Endothelial cell of umbilical vein (primary cell): Measurements from ENCODE around the gene YIPF3. TPM values are rescaled to one million over a fixed set of nuclear protein-coding genes. Genes with fewer than 3 reads are reported as not detected.

Experiments
- Bru-seq: library from RNA; stranded (reverse); fragments of 400-500 nt; gene quantifications from one replicate; lab custom pipeline; 2021; lab: Mats Ljungman, UMichigan
- BruChase-seq, 2 experiments: library from RNA; stranded (reverse); fragments of 400-500 nt; gene quantifications; one replicate each; lab custom pipeline; 2021; lab: Mats Ljungman, UMichigan
- BruUV-seq: library from RNA; stranded (reverse); fragments of 400-500 nt; replicated peaks from 2 replicates; lab custom pipeline; 2021; lab: Mats Ljungman, UMichigan
- CTCF ChIA-PET: fragments of 300-600, 350-600 bp; sonication (Branson Sonifier 250); formaldehyde crosslinking; loops from one replicate; lab custom pipeline; 2021; ENCODE audit warnings: antibody characterized with exemption, inconsistent platforms; lab: Charles Lee
- POLR2A ChIA-PET: fragments of 300-600, 350-600 bp; sonication (Branson Sonifier 250); formaldehyde crosslinking; loops from one replicate; lab custom pipeline; 2021; ENCODE audit warnings: antibody characterized with exemption, inconsistent platforms; lab: Charles Lee
- DNase-seq: peaks from one replicate; pipeline ENCODE4 v3.0.0-alpha.2; 2011; ENCODE audit warnings: low read depth, low spot score
- FAIRE-seq: peaks from 2 replicates; lab custom pipeline; 2011; peaks lifted over from hg19 to GRCh38; lab: Jason Lieb, UNC
- H2AFZ ChIP-seq: 2 replicates; pipeline ENCODE4 v1.6.0; 2012; ENCODE audit warnings: low read depth, low read length, control low read depth, inconsistent platforms
- H3K27ac ChIP-seq: 2 replicates; pipeline ENCODE4 v1.5.1; 2011; ENCODE audit warnings: low read depth, mild to moderate bottlenecking, control low read depth, low read length, moderate library complexity; ENCODE audit not compliant: insufficient read depth
- H3K27me3 ChIP-seq, 2 experiments: 2 replicates each; pipeline versions ENCODE4 v1.6.0 to v1.6.1; 2011; ENCODE audit warnings: low read length in 2 of 2, mixed read lengths in 1 of 2; ENCODE audit not compliant: control insufficient read depth in 2 of 2, insufficient read depth in 2 of 2
- H3K36me3 ChIP-seq, 2 experiments: 2 replicates in 1 of 2; 3 replicates in 1 of 2; pipeline ENCODE4 v1.5.1; 2011; ENCODE audit warnings: low read length in 2 of 2, mild to moderate bottlenecking in 1 of 2, moderate library complexity in 1 of 2; ENCODE audit not compliant: control insufficient read depth in 2 of 2, insufficient read depth in 2 of 2; ENCODE audit errors: extremely low read depth in 1 of 2
- H3K4me1 ChIP-seq: 3 replicates; pipeline ENCODE4 v1.5.1; 2011; ENCODE audit warnings: mild to moderate bottlenecking, low read length; ENCODE audit not compliant: control insufficient read depth, insufficient read depth; ENCODE audit errors: extremely low read depth
- H3K4me2 ChIP-seq: 2 replicates; pipeline ENCODE4 v1.6.1; 2011; ENCODE audit warnings: low read length, control low read depth, mixed read lengths; ENCODE audit not compliant: insufficient read depth
- H3K4me3 ChIP-seq, 3 experiments: fragments of 200-600 bp in 1 of 3; sonication (generic), shearing (Covaris generic) in 1 of 3; replicated peaks in 1 of 3; 2 replicates each; pipeline ENCODE4 v1.5.1; 2011 to 2016; ENCODE audit warnings: control low read depth in 3 of 3, low read length in 3 of 3, mild to moderate bottlenecking in 2 of 3, inconsistent platforms in 1 of 3, low read depth in 1 of 3, moderate library complexity in 1 of 3; ENCODE audit not compliant: insufficient read depth in 1 of 3
- H3K79me2 ChIP-seq: 2 replicates; pipeline ENCODE4 v1.6.0; 2012; ENCODE audit warnings: low read length, inconsistent platforms; ENCODE audit not compliant: control insufficient read depth, insufficient read depth
- H3K9ac ChIP-seq: replicated peaks from 2 replicates; pipeline ENCODE3; 2011; ENCODE audit warnings: low read length, control low read depth; ENCODE audit not compliant: insufficient read depth; ENCODE audit errors: extremely low read depth
- H3K9me1 ChIP-seq: replicated peaks from 3 replicates; pipeline ENCODE4 v1.6.0; 2011; ENCODE audit warnings: mild to moderate bottlenecking, low read length; ENCODE audit not compliant: control insufficient read depth, insufficient read depth; ENCODE audit errors: extremely low read depth
- H3K9me3 ChIP-seq: replicated peaks from 2 replicates; pipeline ENCODE4 v1.5.1; 2012; ENCODE audit warnings: low read length, inconsistent platforms; ENCODE audit not compliant: control insufficient read depth, insufficient read depth
- H4K20me1 ChIP-seq: replicated peaks from 2 replicates; pipeline ENCODE3; 2011; ENCODE audit warnings: mild to moderate bottlenecking, low read length; ENCODE audit not compliant: control insufficient read depth, insufficient read depth; ENCODE audit errors: extremely low read depth
- CTCF ChIP-seq, 2 donors: IDR thresholded peaks; 1 replicate in 1 of 2; 2 replicates in 1 of 2; pipeline ENCODE4 v1.5.1; 2011; ENCODE audit warnings: low read length in 2 of 2, mild to moderate bottlenecking in 2 of 2, moderate library complexity in 2 of 2, control low read depth in 1 of 2, inconsistent platforms in 1 of 2, low read depth in 1 of 2; ENCODE audit not compliant: insufficient read depth in 1 of 2; ENCODE audit errors: extremely low read depth in 1 of 2
- EZH2 ChIP-seq: IDR thresholded peaks from 2 replicates; pipeline ENCODE4 v1.6.1; 2012; ENCODE audit warnings: borderline replicate concordance, low read depth, mild to moderate bottlenecking, moderate library complexity, low read length, inconsistent platforms; ENCODE audit not compliant: severe bottlenecking
- FOS ChIP-seq: IDR thresholded peaks from 2 replicates; pipeline ENCODE4 v1.6.1; 2011; ENCODE audit warnings: mild to moderate bottlenecking, low read length, moderate library complexity, borderline replicate concordance; ENCODE audit not compliant: insufficient read depth
- GATA2 ChIP-seq: IDR thresholded peaks from 2 replicates; pipeline ENCODE4 v1.7.0; 2011; ENCODE audit warnings: low read depth, mild to moderate bottlenecking, moderate library complexity, mixed read lengths, low read length; ENCODE audit not compliant: insufficient read length, insufficient read depth
- JUN ChIP-seq: IDR thresholded peaks from 2 replicates; pipeline ENCODE4 v1.6.1; 2011; ENCODE audit warnings: borderline replicate concordance, low read depth; ENCODE audit not compliant: insufficient read length, insufficient read depth
- MAX ChIP-seq: IDR thresholded peaks from 2 replicates; pipeline ENCODE4 v1.6.1; 2011; ENCODE audit not compliant: insufficient read depth, insufficient read length
- MYC ChIP-seq: IDR thresholded peaks from one replicate; pipeline ENCODE4 v1.6.1; 2011; ENCODE audit warnings: mild to moderate bottlenecking, low read depth, low read length
- POLR2A ChIP-seq: IDR thresholded peaks from 2 replicates; pipeline ENCODE4 v1.6.1; 2012; ENCODE audit warnings: low read depth, mild to moderate bottlenecking, control low read depth, low read length
- POLR2AphosphoS5 ChIP-seq: IDR thresholded peaks from 2 replicates; pipeline ENCODE4 v1.6.1; 2012; ENCODE audit warnings: low read depth, mild to moderate bottlenecking, control low read depth, low read length, moderate library complexity; ENCODE audit not compliant: insufficient read depth
- dilution Hi-C: fragments of 300-500 bp; cut with MboI; formaldehyde crosslinking; loops from one replicate; pipeline ENCODE4 v1.15.0; 2019; ENCODE audit warnings: low sequenced_read_pairs; ENCODE audit not compliant: extremely low pct_ligation_motif_present
- intact Hi-C: fragments of 100-400 bp; cut with micrococcal nuclease; formaldehyde crosslinking; loops from one replicate; pipeline ENCODE4 v1.10.0; 2022
- long read RNA-seq: library from polyadenylated mRNA; stranded (forward); transcript quantifications from one replicate; pipeline ENCODE4 v2.0.0, GENCODE V29; 2021
- polyA minus RNA-seq, 3 experiments: library from RNA; depleted of rRNA, polyadenylated mRNA; stranded (reverse); fragments of >200 nt; gene quantifications; 1 replicate in 1 of 3; 2 replicates in 2 of 3; pipeline ENCODE4 v1.2.3, GENCODE V29; 2011
- polyA plus RNA-seq, 4 experiments: library from polyadenylated mRNA; depleted of rRNA in 3 of 4; stranded (reverse) in 3 of 4; unstranded in 1 of 4; fragments of >200 nt; gene quantifications; 2 replicates each; pipeline versions ENCODE4 v1.2.1 to v1.2.3, GENCODE V29; 2011 to 2012; ENCODE audit warnings: missing spikeins in 1 of 4
- total RNA-seq: library from RNA; stranded (reverse); gene quantifications from 2 replicates; pipeline ENCODE4 v1.2.3, GENCODE V29; 2021

The YIPF3 gene
- total RNA-seq (117 and 119 TPM in 2 replicates), polyA plus RNA-seq (470 and 561 TPM in 2 replicates), polyA minus RNA-seq (490 and 494 TPM in 2 replicates), Bru-seq, nascent RNA (percentile 77 among the genes with signal in this experiment), BruChase-seq, experiment 1, labeled RNA remaining after a 6-hour chase (percentile 95 among the genes with signal in this experiment), BruChase-seq, experiment 2, labeled RNA remaining after a 2-hour chase (percentile 87 among the genes with signal in this experiment)
- polyA plus RNA-seq (2011; cell fraction: cytosol; rRNA removed), result 186 and 196 TPM in 2 replicates
- polyA plus RNA-seq (2011; cell fraction: nucleus; rRNA removed), result 227 and 268 TPM in 2 replicates
- polyA plus RNA-seq (2012), result 91.9 and 103 TPM in 2 replicates
- polyA minus RNA-seq (2011; cell fraction: cytosol; rRNA and poly(A)+ RNA removed), result 45.0 TPM
- 63.3 and 75.3 TPM in 2 replicates for polyA minus RNA-seq (2011; cell fraction: nucleus; rRNA and poly(A)+ RNA removed)
- long read RNA-seq, transcript YIPF3-202 (9 exons, 1,576 nt), result major isoform, 221 of 285 reads
- long read RNA-seq, partial matches to known transcripts, result 23 of 285 reads
- long read RNA-seq, other reads (novel, unspliced or antisense), result 36 of 285 reads

- BruUV-seq, result TSS peak; percentile 51
- Histone ChIP-seq H3K9me1 (no peaks in the 10 kb centered on the region), H3K36me3 (peaks cover 7 to 44% of the 10 kb centered on the region in 2 experiments), H3K79me2 (peaks cover 44% of the 10 kb centered on the region), H3K4me3 (peak within 1 kb of the TSS; percentile 81 to 94 (median 87)), H3K9ac (peak within 1 kb of the TSS; percentile 87), H4K20me1 (no peaks in the 10 kb centered on the region), H3K4me2 (peak within 1 kb of the TSS; percentile 94), H2AFZ (peak within 1 kb of the TSS; percentile 42), H3K27ac (peak within 1 kb of the TSS; percentile 66), H3K27me3 (no peaks in the 10 kb centered on the region), H3K4me1 (peaks cover 17% of the 10 kb centered on the region), H3K9me3 (no peaks in the 10 kb centered on the region)
- dilution Hi-C loops, result no loop called here
- DNase-seq, result peak; percentile 98
- ChIA-PET CTCF (interaction anchor here (0.6 to 1.8 kb wide), 6 partner anchors 9 to 254 kb away, joined by 3 to 9 read pairs (median 4); no protein-coding TSS in a partner anchor), POLR2A (interaction anchor here (0.5 to 0.9 kb wide), 3 partner anchors 40 to 59 kb away, joined by 3 to 5 read pairs (median 4); partner anchors contain the start of genes POLH, TJAP1 and XPO5)
- FAIRE-seq, result peak; percentile 100
- TF ChIP-seq EZH2, result no peak
- TF ChIP-seq MAX, result peak; percentile 52
- peak; percentile 88 for TF ChIP-seq POLR2A
- TF ChIP-seq FOS, result no peak
- no peak for TF ChIP-seq CTCF (IDR thresholded peaks at IDR 0.05; ENCODE audit: extremely low read depth in 1 of 2, insufficient read depth in 1 of 2, low read depth in 1 of 2, low read length in 2 of 2)
- no peak for TF ChIP-seq JUN
- TF ChIP-seq GATA2, result no peak
- peak; percentile 84 for TF ChIP-seq POLR2AphosphoS5
- peak; percentile 74 for TF ChIP-seq MYC
- intact Hi-C loops, result loop anchor here (2.0 kb wide), 1 partner anchor 58 kb away; no protein-coding TSS in a partner anchor
Measured at GRCh38 chr6:43516697-43517504, at the start of gene YIPF3, which contains the start of gene POLR1C. YIPF3 (minus strand) TSS chr6:43516926; CDS start chr6:43516807, 119 bp downstream. POLR1C (plus strand) TSS chr6:43517089; CDS start chr6:43517110, 21 bp downstream.
